K562 (cell line): ENCODE measurements around the gene ABITRAM. TPM values are rescaled to one million over a fixed set of nuclear protein-coding genes. Genes with fewer than 3 reads are reported as not detected.

Experiments
- ATAC-seq: fragments of 200-7000 bp; cut with Tn5 transposase; 3 replicates; pipeline ENCODE4 v1.9.1; 2020; ENCODE audit warnings: moderate library complexity
- BruUV-seq: library from RNA; stranded (reverse); fragments of 400-500 nt; replicated peaks from 2 replicates; lab custom pipeline; 2021; lab: Mats Ljungman, UMichigan
- CTCF ChIA-PET: fragments of 300-600 bp; formaldehyde crosslinking; extraction: SDS; loops from one replicate; lab custom pipeline; 2021; ENCODE audit warnings: low intra/inter-chr PET ratio; lab: Yijun Ruan, JAX
- POLR2A ChIA-PET: fragments of 300-600, 350-650 bp; sonication (Branson Sonifier 250); formaldehyde crosslinking; extraction: SDS; loops from one replicate; lab custom pipeline; 2021; ENCODE audit warnings: antibody characterized with exemption, inconsistent platforms; lab: Yijun Ruan, JAX
- DNase-seq, 4 experiments: peaks; one replicate each; pipeline versions ENCODE4 v3.0.0 to v3.0.0-alpha.2; 2011 to 2018; ENCODE audit warnings: low spot score in 3 of 4, mixed read lengths in 3 of 4; ENCODE audit errors: extremely low read depth in 1 of 4
- FAIRE-seq: peaks from 2 replicates; lab custom pipeline; 2011; peaks lifted over from hg19 to GRCh38; lab: Jason Lieb, UNC
- H2AFZ ChIP-seq: 2 replicates; pipeline ENCODE4 v1.6.0; 2011; ENCODE audit warnings: low read depth, low read length, control low read depth, inconsistent platforms
- H3K27ac ChIP-seq: fragments of 200-600 bp; 3 replicates; pipeline ENCODE4 v1.8.0; 2011; ENCODE audit warnings: low read depth, mild to moderate bottlenecking, control low read depth, inconsistent platforms, low read length, moderate library complexity, mixed read lengths; ENCODE audit errors: extremely low read depth
- H3K27me3 ChIP-seq, 2 experiments: fragments of 300-600 bp in 1 of 2; 2 replicates in 1 of 2; 3 replicates in 1 of 2; pipeline versions ENCODE4 v1.6.0 to v1.8.0; 2011; ENCODE audit warnings: inconsistent platforms in 2 of 2, low read length in 2 of 2, mild to moderate bottlenecking in 1 of 2, mixed read lengths in 1 of 2, moderate library complexity in 1 of 2; ENCODE audit not compliant: control insufficient read depth in 2 of 2, insufficient read depth in 2 of 2
- H3K36me3 ChIP-seq: fragments of 300-600 bp; 3 replicates; pipeline ENCODE4 v1.8.0; 2011; ENCODE audit warnings: mild to moderate bottlenecking, low read length, inconsistent platforms; ENCODE audit not compliant: control insufficient read depth, insufficient read depth
- H3K4me1 ChIP-seq, 2 experiments: fragments of 200-600 bp in 1 of 2; replicated peaks in 1 of 2; 2 replicates in 1 of 2; 3 replicates in 1 of 2; pipeline versions ENCODE4 v1.5.1 to v1.8.0; 2011; ENCODE audit warnings: inconsistent platforms in 2 of 2, low read length in 2 of 2, mild to moderate bottlenecking in 1 of 2, mixed read lengths in 1 of 2, moderate library complexity in 1 of 2; ENCODE audit not compliant: control insufficient read depth in 2 of 2, insufficient read depth in 2 of 2
- H3K4me2 ChIP-seq: 2 replicates; pipeline ENCODE4 v1.6.1; 2011; ENCODE audit warnings: low read length, control low read depth, inconsistent platforms, mixed read lengths; ENCODE audit not compliant: insufficient read depth
- H3K4me3 ChIP-seq: fragments of 200-600 bp; sonication (generic), shearing (Covaris generic); 2 replicates; pipeline ENCODE4 v1.5.1; 2016; ENCODE audit warnings: control low read depth, inconsistent platforms
- H3K79me2 ChIP-seq: fragments of 200-600 bp; 3 replicates; pipeline ENCODE4 v1.8.0; 2011; ENCODE audit warnings: low read length, inconsistent platforms; ENCODE audit not compliant: control insufficient read depth, insufficient read depth
- H3K9ac ChIP-seq, 2 experiments: 2 replicates each; pipeline versions ENCODE4 v1.6.0 to v1.6.1; 2011; ENCODE audit warnings: low read depth in 2 of 2, low read length in 2 of 2, control low read depth in 1 of 2, inconsistent platforms in 1 of 2, mild to moderate bottlenecking in 1 of 2, mixed read lengths in 1 of 2; ENCODE audit not compliant: insufficient read depth in 1 of 2
- H3K9me1 ChIP-seq: one replicate; pipeline ENCODE4 v1.6.0; 2011; ENCODE audit warnings: inconsistent platforms, mild to moderate bottlenecking, low read length, moderate library complexity; ENCODE audit not compliant: control insufficient read depth, insufficient read depth
- H3K9me3 ChIP-seq: replicated peaks from 2 replicates; pipeline ENCODE4 v1.5.1; 2011; ENCODE audit warnings: low read depth, low read length, inconsistent platforms; ENCODE audit not compliant: control insufficient read depth, insufficient read depth
- H4K20me1 ChIP-seq: replicated peaks from 2 replicates; pipeline ENCODE4 v1.6.1; 2011; ENCODE audit warnings: low read length, inconsistent platforms, mixed read lengths; ENCODE audit not compliant: control insufficient read depth, insufficient read depth
- ATF6 ChIP-seq: sonication (generic); formaldehyde crosslinking; IDR thresholded peaks from 2 replicates; pipeline ENCODE4 v1.4.0; 2020; ENCODE audit warnings: mild to moderate bottlenecking, missing genetic modification reagents
- CREB1 ChIP-seq, 2 experiments: sonication (generic) in 1 of 2; formaldehyde crosslinking in 1 of 2; IDR thresholded peaks; 2 replicates each; pipeline versions ENCODE4 v1.6.1 to v1.8.0; 2012 to 2022; ENCODE audit warnings: inconsistent platforms in 1 of 2, mild to moderate bottlenecking in 1 of 2, missing genetic modification reagents in 1 of 2, moderate library complexity in 1 of 2
- CTBP1 ChIP-seq: fragments of 450-650 bp; IDR thresholded peaks from 2 replicates; pipeline ENCODE4 v1.6.1; 2016; ENCODE audit warnings: borderline replicate concordance
- PCBP2 ChIP-seq: fragments of 200-400 bp; formaldehyde crosslinking; IDR thresholded peaks from 2 replicates; pipeline ENCODE4 v1.6.1; 2018; ENCODE audit warnings: low read length, low read depth, mild to moderate bottlenecking, moderate library complexity; ENCODE audit not compliant: poor library complexity, severe bottlenecking
- POLR2A ChIP-seq: fragments of 450-650 bp; conservative IDR thresholded peaks from 2 replicates; pipeline ENCODE4 v1.6.1; 2016
- TBP ChIP-seq: optimal IDR thresholded peaks from 2 replicates; pipeline ENCODE3; 2011; ENCODE audit warnings: low read depth, low read length, improper control_type of control experiment
- TRIM24 ChIP-seq, 2 experiments: fragments of 450-650 bp; IDR thresholded peaks; 2 replicates each; pipeline ENCODE4 v1.6.1; 2016
- ZBTB7A ChIP-seq: IDR thresholded peaks from 2 replicates; pipeline ENCODE4 v1.6.1; 2011; ENCODE audit warnings: low read depth, mild to moderate bottlenecking, low read length, moderate library complexity, borderline replicate concordance; ENCODE audit not compliant: control insufficient read depth
- ZNF253 ChIP-seq: fragments of 250-450 bp; sonication (Bioruptor Pico); conservative IDR thresholded peaks from 2 replicates; pipeline ENCODE4 v1.6.1; 2021; ENCODE audit warnings: mild to moderate bottlenecking
- ZNF609 ChIP-seq: sonication (generic); formaldehyde crosslinking; IDR thresholded peaks from 2 replicates; pipeline ENCODE4 v1.8.1; 2023; ENCODE audit warnings: missing genetic modification reagents, mild to moderate bottlenecking, borderline replicate concordance
- WGBS: fragments of 100-300 bp; shearing (Covaris generic); methylation state at CpG from one replicate; pipeline ENCODE4 v1.1.6; 2016; ENCODE audit warnings: low coverage, mixed read lengths; ENCODE audit not compliant: insufficient coverage; ENCODE audit errors: missing lambda C conversion rate; 5-methylcytosine and 5-hydroxymethylcytosine counted together
- in situ Hi-C: fragments of 300-500 bp; cut with MboI; formaldehyde crosslinking; loops from 4 replicates; pipeline ENCODE4 v1.15.0; 2018; ENCODE audit warnings: inconsistent platforms, mixed read lengths
- intact Hi-C: fragments of 100-400 bp; cut with micrococcal nuclease; formaldehyde crosslinking; loops from 2 replicates; pipeline ENCODE4 v1.14.2; 2022
- polyA plus RNA-seq, 8 experiments: library from polyadenylated mRNA; depleted of rRNA in 4 of 8; stranded (reverse) in 5 of 8; unstranded in 3 of 8; fragments of >200 nt; fragmentation: Nextera tagmentation in 2 of 8; fragmentation: Illumina TruSeq in 1 of 8; extraction: Ambion mirVana in 2 of 8; extraction: Trizol in 1 of 8; gene quantifications; 2 replicates each; pipeline versions ENCODE4 v1.2.1 to v1.2.3, GENCODE V29; 2011 to 2014; ENCODE audit warnings: inconsistent platforms in 1 of 8, missing spikeins in 1 of 8
- total RNA-seq, 7 experiments: library from RNA; depleted of rRNA in 6 of 7; stranded (reverse); fragments of >200 nt in 6 of 7; fragmentation: Illumina TruSeq in 2 of 7; extraction: Trizol in 2 of 7; gene quantifications; 2 replicates each; pipeline versions ENCODE4 v1.2.1 to v1.2.3, GENCODE V29; 2011 to 2021; ENCODE audit warnings: low replicate concordance in 1 of 7

The ABITRAM gene
- total and polyA plus RNA-seq, 9 of the 15 experiments (the other 6 are each of a cell fraction or from before 2014, with no cell fraction given), result 8.9 to 47.6 (median 28.4) TPM

- no peak for DNase-seq
- TF ChIP-seq ZBTB7A (no peak), ATF6 (CRISPR knock-in tag) (no peak), CTBP1 (no peak), CREB1 (IDR thresholded peaks at IDR 0.05) (no peak), CREB1 (CRISPR knock-in tag; IDR thresholded peaks at IDR 0.05) (no peak), PCBP2 (no peak), TBP (no peak), POLR2A (no peak), ZNF609 (CRISPR knock-in tag) (no peak), TRIM24 (IDR thresholded peaks at IDR 0.05) (no peak), ZNF253 (no peak)
- TF ChIP-seq, all 486 proteins: peak for 0
- Histone ChIP-seq H3K36me3 (peaks cover 91% of the 10 kb centered on the region), H3K9ac (no peak overlapping the region), H3K27ac (no peak overlapping the region), H3K79me2 (no peaks in the 10 kb centered on the region), H4K20me1 (no peaks in the 10 kb centered on the region), H3K4me1 (no peaks in the 10 kb centered on the region; a peak in 1 of 5 replicates), H3K9me3 (no peaks in the 10 kb centered on the region), H2AFZ (no peak overlapping the region), H3K27me3 (no peaks in the 10 kb centered on the region), H3K4me3 (no peak overlapping the region), H3K9me1 (no peaks in the 10 kb centered on the region), H3K4me2 (no peak overlapping the region)
- BruUV-seq, result no TSS peak
- FAIRE-seq (no peak), ATAC-seq (no peak)
- ChIA-PET CTCF (interaction anchor here (0.5 kb wide), 1 partner anchor 173 kb away, joined by 3 read pairs; no protein-coding TSS in a partner anchor), POLR2A (no interaction called here)
- WGBS, result 83% methylated on average over 2 of the region's 2 CpGs
- intact Hi-C loops (no loop called here), in situ Hi-C loops (no loop called here)
These were observed 36.7 kb upstream of the ABITRAM start for GRCh38 chr9:108897324-108898096.
